ENCODE measurements around the gene SULF2. TPM values are rescaled to one million over a fixed set of nuclear protein-coding genes. Genes with fewer than 3 reads are reported as not detected.

Gene SULF2
- total RNA-seq, 1 experiment from 2014 or later = 13.0 TPM

- H3K9ac ChIP-seq (ENCODE audit: low read length) = no peak overlapping the region
- H3K4me2 ChIP-seq (ENCODE audit: low read length) = no peak overlapping the region
- peaks cover 12 to 17% of the 10 kb centered on the region in 2 experiments; a peak in 3 of 4 replicates for H3K36me3 ChIP-seq (ENCODE audit: control insufficient read depth in 1 of 2, insufficient read depth in 2 of 2, low read length in 2 of 2)
- RAD21 ChIA-PET (ENCODE audit: low non-redundant PET in 1 of 2, low total read pairs in 2 of 2, uncharacterized antibody in 2 of 2, unreplicated experiment in 2 of 2) = no interaction called here
- TF ChIP-seq REST (IDR thresholded peaks at IDR 0.05; ENCODE audit: low read depth) = no peak
- no peak for TF ChIP-seq RAD21 (IDR thresholded peaks at IDR 0.05; ENCODE audit: low read depth)
- no peak for TF ChIP-seq SRF (IDR thresholded peaks at IDR 0.05; ENCODE audit: low read depth)
- no peak for TF ChIP-seq EZH2phosphoT487 (IDR thresholded peaks at IDR 0.05; ENCODE audit: borderline replicate concordance)
- no peak for TF ChIP-seq TCF7L2 (IDR thresholded peaks at IDR 0.05; ENCODE audit: borderline replicate concordance, extremely low read depth, insufficient read depth, insufficient read length)
- TF ChIP-seq POLR2A (IDR thresholded peaks at IDR 0.05; ENCODE audit: borderline replicate concordance, extremely low read depth, insufficient read depth, insufficient read length) = no peak
- TF ChIP-seq SIN3A (IDR thresholded peaks at IDR 0.05; ENCODE audit: low read depth) = no peak
- no peak for TF ChIP-seq JUND (IDR thresholded peaks at IDR 0.05)
- no peak for TF ChIP-seq ZFX (IDR thresholded peaks at IDR 0.05)
- TF ChIP-seq POLR2AphosphoS5 (IDR thresholded peaks at IDR 0.05; ENCODE audit: low read depth, low read length) = no peak
- TF ChIP-seq EGR1 (IDR thresholded peaks at IDR 0.05; ENCODE audit: low read depth) = no peak
- TF ChIP-seq ZNF274 (IDR thresholded peaks at IDR 0.05; ENCODE audit: low read depth, low read length) = no peak
- TF ChIP-seq SP1 (IDR thresholded peaks at IDR 0.05; ENCODE audit: low read depth) = no peak
- no peak for TF ChIP-seq CTCF (IDR thresholded peaks at IDR 0.05 in 2 of 3, conservative IDR thresholded peaks at IDR 0.05 in 1 of 3; ENCODE audit: borderline replicate concordance in 1 of 3, insufficient read depth in 1 of 3, low read depth in 2 of 3, low read length in 2 of 3)
- no peaks in the 10 kb centered on the region for H3K9me3 ChIP-seq (ENCODE audit: control insufficient read depth in 1 of 2, insufficient read depth in 1 of 2, low read depth in 1 of 2, low read length in 2 of 2)
- DNase-seq (ENCODE audit: low read depth, low spot score) (no peak), ATAC-seq (no peak)
- H3K4me1 ChIP-seq (ENCODE audit: control insufficient read depth in 1 of 2, insufficient read depth in 2 of 2, low read length in 2 of 2) = no peaks in the 10 kb centered on the region
- H3K4me3 ChIP-seq (replicated peaks in 1 of 2; ENCODE audit: low read depth in 1 of 2, low read length in 2 of 2) = no peak overlapping the region
- H3K27ac ChIP-seq (ENCODE audit: low read depth, low read length) = no peak overlapping the region
- POLR2A ChIA-PET = no interaction called here
- BruUV-seq (replicated peaks) = no TSS peak
- no peaks in the 10 kb centered on the region for H3K9me2 ChIP-seq (ENCODE audit: insufficient read depth)
- intact Hi-C loops (cut with micrococcal nuclease) = no loop called here
- no peaks in the 10 kb centered on the region for H3K79me2 ChIP-seq (ENCODE audit: insufficient read depth, low read length)
- H2AFZ ChIP-seq (ENCODE audit: low read depth, low read length, poor library complexity, severe bottlenecking) = no peak overlapping the region
- H4K20me1 ChIP-seq (ENCODE audit: insufficient read depth) = no peaks in the 10 kb centered on the region
- H3K27me3 ChIP-seq (ENCODE audit: insufficient read depth, low read length) = no peaks in the 10 kb centered on the region
- CTCF ChIA-PET = no interaction called here
Measured at GRCh38 chr20:47648943-47649342, 136.3 kb downstream of the SULF2 start.
